IMR-90 (cell line): ENCODE measurements around the gene HSD11B1L. TPM values are rescaled to one million over a fixed set of nuclear protein-coding genes. Genes with fewer than 3 reads are reported as not detected.

Source experiments
- ATAC-seq: fragments of 200-7000 bp; cut with Tn5 transposase; 2 replicates; pipeline ENCODE4 v1.9.1; 2020; ENCODE audit warnings: low read depth, mild to moderate bottlenecking, moderate library complexity
- BruUV-seq: library from RNA; stranded (reverse); fragments of 400-500 nt; replicated peaks from 2 replicates; lab custom pipeline; 2021; lab: Mats Ljungman, UMichigan
- CTCF ChIA-PET: fragments of 300-600 bp; formaldehyde crosslinking; extraction: SDS; loops from one replicate; lab custom pipeline; 2021; ENCODE audit warnings: antibody characterized with exemption; lab: Yijun Ruan, JAX
- POLR2A ChIA-PET: fragments of 300-600 bp; sonication (Branson Sonifier 250); formaldehyde crosslinking; loops from one replicate; lab custom pipeline; 2022; ENCODE audit warnings: antibody characterized with exemption; ENCODE audit not compliant: unreplicated experiment; lab: Charles Lee
- DNase-seq: peaks from one replicate; pipeline ENCODE4 v3.0.0; 2013
- H2AFZ ChIP-seq: replicated peaks from 2 replicates; pipeline ENCODE3; 2013; ENCODE audit warnings: low read length, mild to moderate bottlenecking; ENCODE audit not compliant: poor library complexity
- H2AK5ac ChIP-seq: 2 replicates; pipeline ENCODE4 v1.6.1; 2013; ENCODE audit warnings: low read depth, low read length, inconsistent platforms
- H2AK9ac ChIP-seq: replicated peaks from 2 replicates; pipeline ENCODE3; 2013; ENCODE audit warnings: mild to moderate bottlenecking, low read depth, low read length, moderate library complexity; ENCODE audit not compliant: poor library complexity
- H2BK120ac ChIP-seq: 2 replicates; pipeline ENCODE4 v1.6.1; 2013; ENCODE audit warnings: low read depth, low read length, inconsistent platforms
- H2BK15ac ChIP-seq: 3 replicates; pipeline ENCODE4 v1.6.1; 2013; ENCODE audit warnings: low read depth, low read length, inconsistent platforms
- H2BK20ac ChIP-seq: 2 replicates; pipeline ENCODE4 v1.6.1; 2013; ENCODE audit warnings: low read depth, mild to moderate bottlenecking, inconsistent platforms, low read length, moderate library complexity
- H2BK5ac ChIP-seq: 2 replicates; pipeline ENCODE4 v1.6.1; 2013; ENCODE audit warnings: mild to moderate bottlenecking, low read depth, low read length, inconsistent platforms; ENCODE audit not compliant: poor library complexity, severe bottlenecking
- H3K14ac ChIP-seq: replicated peaks from 2 replicates; pipeline ENCODE4 v1.6.1; 2013; ENCODE audit warnings: low read depth, low read length, inconsistent platforms
- H3K18ac ChIP-seq: 2 replicates; pipeline ENCODE4 v1.6.1; 2013; ENCODE audit warnings: low read depth, low read length, control low read depth
- H3K23ac ChIP-seq: 2 replicates; pipeline ENCODE4 v1.6.1; 2013; ENCODE audit warnings: low read depth, low read length, inconsistent platforms
- H3K27ac ChIP-seq: 2 replicates; pipeline ENCODE4 v1.5.1; 2013; ENCODE audit warnings: mild to moderate bottlenecking, control low read depth, low read length; ENCODE audit not compliant: insufficient read depth
- H3K27me3 ChIP-seq: 2 replicates; pipeline ENCODE4 v1.6.1; 2013; ENCODE audit warnings: low read length; ENCODE audit not compliant: control insufficient read depth, insufficient read depth
- H3K36me3 ChIP-seq: 2 replicates; pipeline ENCODE4 v1.6.1; 2013; ENCODE audit warnings: low read length, mixed read lengths; ENCODE audit not compliant: control insufficient read depth, insufficient read depth
- H3K4ac ChIP-seq: 2 replicates; pipeline ENCODE4 v1.6.1; 2013; ENCODE audit warnings: low read depth, low read length, inconsistent platforms
- H3K4me1 ChIP-seq: 2 replicates; pipeline ENCODE4 v1.6.1; 2013; ENCODE audit warnings: low read length, mixed read lengths; ENCODE audit not compliant: control insufficient read depth, insufficient read depth
- H3K4me2 ChIP-seq: 2 replicates; pipeline ENCODE4 v1.6.1; 2013; ENCODE audit warnings: low read depth, mild to moderate bottlenecking, control low read depth, low read length, moderate library complexity
- H3K4me3 ChIP-seq: 2 replicates; pipeline ENCODE4 v1.5.1; 2013; ENCODE audit warnings: low read depth, mild to moderate bottlenecking, control low read depth, low read length, moderate library complexity; ENCODE audit not compliant: insufficient read depth
- H3K56ac ChIP-seq: 2 replicates; pipeline ENCODE4 v1.6.1; 2013; ENCODE audit warnings: low read length, inconsistent platforms; ENCODE audit not compliant: insufficient read depth; ENCODE audit errors: extremely low read depth
- H3K79me1 ChIP-seq, 2 experiments: 2 replicates each; pipeline ENCODE4 v1.6.1; 2013; ENCODE audit warnings: low read length in 2 of 2, inconsistent platforms in 1 of 2, low read depth in 1 of 2
- H3K9ac ChIP-seq: 2 replicates; pipeline ENCODE4 v1.6.1; 2013; ENCODE audit warnings: low read depth, low read length, control low read depth
- H3K9me1 ChIP-seq: 2 replicates; pipeline ENCODE4 v1.6.1; 2013; ENCODE audit warnings: low read length, inconsistent platforms; ENCODE audit not compliant: insufficient read depth
- H3K9me3 ChIP-seq: 2 replicates; pipeline ENCODE4 v1.6.1; 2013; ENCODE audit warnings: low read length; ENCODE audit not compliant: control insufficient read depth, insufficient read depth
- H4K20me1 ChIP-seq: 2 replicates; pipeline ENCODE4 v1.6.1; 2013; ENCODE audit warnings: low read length, inconsistent platforms; ENCODE audit not compliant: insufficient read depth
- H4K5ac ChIP-seq: 2 replicates; pipeline ENCODE4 v1.6.1; 2013; ENCODE audit warnings: mild to moderate bottlenecking, low read depth, low read length, control low read depth
- H4K8ac ChIP-seq, 2 experiments: 2 replicates each; pipeline ENCODE4 v1.6.1; 2013; ENCODE audit warnings: low read depth in 2 of 2, low read length in 2 of 2, control low read depth in 1 of 2, inconsistent platforms in 1 of 2
- H4K91ac ChIP-seq: 2 replicates; pipeline ENCODE4 v1.6.1; 2013; ENCODE audit warnings: low read depth, low read length, inconsistent platforms; ENCODE audit not compliant: insufficient read depth
- CHD1 ChIP-seq: IDR thresholded peaks from 2 replicates; pipeline ENCODE4 v1.6.1; 2012; ENCODE audit warnings: low read depth, low read length, improper control_type of control experiment
- FOS ChIP-seq: fragments of 150-350 bp; IDR thresholded peaks from 2 replicates; pipeline ENCODE4 v1.6.1; 2016; ENCODE audit warnings: low read depth, low read length
- MXI1 ChIP-seq: IDR thresholded peaks from 2 replicates; pipeline ENCODE4 v1.6.1; 2012; ENCODE audit warnings: low read depth, mild to moderate bottlenecking, low read length, moderate library complexity, borderline replicate concordance
- RCOR1 ChIP-seq: IDR thresholded peaks from 2 replicates; pipeline ENCODE4 v1.6.1; 2012; ENCODE audit warnings: mild to moderate bottlenecking, low read length, improper control_type of control experiment; ENCODE audit not compliant: insufficient replicate concordance
- SMC3 ChIP-seq: fragments of 150-350 bp; IDR thresholded peaks from 2 replicates; pipeline ENCODE4 v1.6.1; 2016; ENCODE audit warnings: low read depth, mild to moderate bottlenecking, antibody characterized with exemption, low read length, moderate library complexity
- WGBS, 2 experiments: methylation state at CpG; one replicate each; pipeline versions ENCODE4 v1.1.5 to v1.1.7; 2013; ENCODE audit warnings: missing lambda C conversion rate in 2 of 2; ENCODE audit not compliant: insufficient read length in 1 of 2; ENCODE audit errors: extremely low coverage in 2 of 2; 5-methylcytosine and 5-hydroxymethylcytosine counted together
- dilution Hi-C: fragments of 300-500 bp; cut with HindIII; formaldehyde crosslinking; loops from one replicate; pipeline ENCODE4 v1.14.3; 2018; ENCODE audit warnings: low sequenced_read_pairs; ENCODE audit not compliant: unreplicated experiment
- in situ Hi-C: fragments of 300-500 bp; cut with MboI; formaldehyde crosslinking; loops from 3 replicates; pipeline ENCODE4 v1.14.3; 2019; ENCODE audit warnings: low sequenced_read_pairs, inconsistent platforms, mixed read lengths
- intact Hi-C: fragments of 100-400 bp; cut with micrococcal nuclease; formaldehyde crosslinking; loops from 2 replicates; pipeline ENCODE4 v1.10.0; 2022
- polyA plus RNA-seq, 3 experiments: library from polyadenylated mRNA; depleted of rRNA; stranded (reverse); fragments of >200 nt; gene quantifications; 2 replicates each; pipeline ENCODE4 v1.2.3, GENCODE V29; 2012; ENCODE audit warnings: low replicate concordance in 1 of 3
- total RNA-seq: library from RNA; depleted of rRNA; stranded (reverse); fragments of >200 nt; gene quantifications from 2 replicates; pipeline ENCODE4 v1.2.3, GENCODE V29; 2012

Gene HSD11B1L
- total and polyA plus RNA-seq, 2 of the 4 experiments (the other 2 are of a cell fraction): 2.2 to 7.2 TPM

DNA sequence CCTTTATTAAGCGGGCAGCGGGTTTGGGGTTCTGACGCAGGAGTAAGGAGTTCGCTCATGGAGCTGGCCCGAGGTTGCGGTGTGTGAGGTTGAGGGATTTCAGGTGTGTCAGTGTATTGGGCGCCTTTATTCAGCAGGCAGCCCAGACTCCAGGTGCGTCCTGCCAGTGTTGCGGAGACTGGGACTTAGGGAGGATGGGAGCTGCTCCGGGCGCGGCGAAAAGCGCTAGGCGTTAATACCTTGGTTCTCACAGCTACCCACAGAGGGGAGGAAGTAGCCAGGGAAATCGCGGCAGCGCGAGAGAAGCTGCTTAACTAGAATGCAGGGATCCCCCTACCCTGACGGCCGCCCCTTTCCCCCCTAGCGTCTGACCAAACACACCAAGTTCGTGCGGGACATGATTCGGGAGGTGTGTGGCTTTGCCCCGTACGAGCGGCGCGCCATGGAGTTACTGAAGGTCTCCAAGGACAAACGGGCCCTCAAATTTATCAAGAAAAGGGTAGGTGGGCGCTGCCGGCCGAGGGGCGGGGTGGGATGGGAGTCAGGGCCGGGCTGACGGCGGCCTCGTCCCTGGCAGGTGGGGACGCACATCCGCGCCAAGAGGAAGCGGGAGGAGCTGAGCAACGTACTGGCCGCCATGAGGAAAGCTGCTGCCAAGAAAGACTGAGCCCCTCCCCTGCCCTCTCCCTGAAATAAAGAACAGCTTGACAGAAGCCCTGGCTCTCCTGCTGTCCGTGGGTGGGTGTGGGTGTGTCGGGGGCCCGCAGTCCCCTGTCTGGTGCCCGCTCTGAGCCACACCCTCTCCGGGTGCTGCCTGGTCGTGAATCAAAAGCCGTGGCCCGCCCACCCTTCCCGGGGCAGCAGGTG is 10.4 kb downstream of the HSD11B1L start:
- Histone ChIP-seq H4K8ac (peak overlapping the region in 1 of 2 experiments; percentile 26; a peak in 3 of 4 replicates), H2AK9ac (peak overlapping the region; percentile 100), H2BK20ac (no peak overlapping the region), H3K27me3 (no peaks in the 10 kb centered on the region), H4K91ac (no peak overlapping the region), H3K27ac (peak overlapping the region; percentile 78), H3K9ac (peak overlapping the region; percentile 78), H2AFZ (no peak overlapping the region), H3K18ac (no peak overlapping the region), H2BK120ac (no peak overlapping the region), H4K20me1 (peaks cover 61% of the 10 kb centered on the region), H3K9me1 (peaks cover 7% of the 10 kb centered on the region; the same call in 1 of the 2 replicates), H3K79me1 (peaks cover 0 to 50% of the 10 kb centered on the region in 2 experiments; a peak in 1 of 4 replicates), H3K23ac (peak overlapping the region; percentile 96), H3K4me3 (peak overlapping the region; percentile 74), H3K4me1 (peaks cover 2% of the 10 kb centered on the region; the same call in 1 of the 2 replicates), H2AK5ac (peak overlapping the region; percentile 90), H3K9me3 (no peaks in the 10 kb centered on the region), H3K36me3 (peaks cover 50% of the 10 kb centered on the region), H3K56ac (peak overlapping the region; percentile 20; the same call in 1 of the 2 replicates), H2BK5ac (peak overlapping the region; percentile 5), H2BK15ac (no peak overlapping the region), H3K4me2 (peak overlapping the region; percentile 97), H4K5ac (no peak overlapping the region), H3K4ac (0 out of 2 replicates have a peak overlapping the region, but pooled peaks have one; percentile 29), H3K14ac (peak overlapping the region; percentile 93)
- CTCF ChIA-PET: no interaction called here
- peak; percentile 31 for DNase-seq
- ATAC-seq: no peak
- WGBS, 2 experiments: 5% methylated on average over 23 of the region's 54 CpGs; no CpG with 5 or more reads in 1 of the 2 experiments
- no TSS peak for BruUV-seq
- no peak for TF ChIP-seq FOS
- TF ChIP-seq MXI1: 0 out of 2 replicates have a peak, but pooled peaks have one; percentile 57
- no peak for TF ChIP-seq SMC3
- no peak for TF ChIP-seq CHD1
- no peak for TF ChIP-seq RCOR1
- dilution Hi-C loops (no loop called here), intact Hi-C loops (no loop called here), in situ Hi-C loops (no loop called here)
- POLR2A ChIA-PET: interaction anchor here (0.7 to 0.9 kb wide), 2 partner anchors 16 to 46 kb away, joined by 9 to 19 read pairs; no protein-coding TSS in a partner anchor
